ENCODE measurements around the gene KCNMA1. TPM values are rescaled to one million over a fixed set of nuclear protein-coding genes. Genes with fewer than 3 reads are reported as not detected.
A peak's percentile ranks its signal among the peaks of the same experiment; 100 is the strongest.
"Not testable (repeated sequence)": the region's sequence is repeated elsewhere in the genome, so short reads cannot be mapped to it uniquely, and the experiment has no call there.

Gene KCNMA1
- total RNA-seq, 1 donor: 77.8 TPM

- H3K4me2 ChIP-seq (ENCODE audit: insufficient read depth, low read length): no peak overlapping the region
Measured at GRCh38 chr10:77388571-77389100, 249.0 kb downstream of the KCNMA1 start.

GRCh38 chr10:77387701-77388100 lies 249.9 kb downstream of the KCNMA1 start:
- H2AFZ ChIP-seq (ENCODE audit: low read length); H3K9me3 ChIP-seq (ENCODE audit: low read depth, low read length); H3K4me3 ChIP-seq (ENCODE audit: insufficient read depth, low read length); DNase-seq (ENCODE audit: insufficient read length, low spot score, missing footprints); H4K20me1 ChIP-seq (ENCODE audit: insufficient read depth, low read length); H3K27me3 ChIP-seq (ENCODE audit: insufficient read depth, low read length); H3K4me2 ChIP-seq (ENCODE audit: insufficient read depth, low read length); H3K36me3 ChIP-seq (ENCODE audit: insufficient read depth, low read length): not testable (repeated sequence)
- peaks cover 13% of the 10 kb centered on the region for H3K79me2 ChIP-seq (ENCODE audit: insufficient read depth, low read length)
- peaks cover 51% of the 10 kb centered on the region for H3K4me1 ChIP-seq (ENCODE audit: insufficient read depth, low read length)
- H3K27ac ChIP-seq (ENCODE audit: low read depth, low read length): peak overlapping the region; percentile 74

More at GRCh38 chr10:77388571-77389100, 249.0 kb downstream of the KCNMA1 start:
- Histone ChIP-seq H4K20me1 (ENCODE audit: insufficient read depth, low read length) (no peaks in the 10 kb centered on the region), H3K4me3 (ENCODE audit: insufficient read depth, low read length) (no peak overlapping the region), H3K79me2 (ENCODE audit: insufficient read depth, low read length) (peaks cover 13% of the 10 kb centered on the region), H3K36me3 (ENCODE audit: insufficient read depth, low read length) (no peaks in the 10 kb centered on the region), H3K27ac (ENCODE audit: low read depth, low read length) (no peak overlapping the region), H3K27me3 (ENCODE audit: insufficient read depth, low read length) (no peaks in the 10 kb centered on the region), H3K9me3 (ENCODE audit: low read depth, low read length) (no peaks in the 10 kb centered on the region), H2AFZ (ENCODE audit: low read length) (no peak overlapping the region), H3K4me1 (ENCODE audit: insufficient read depth, low read length) (peaks cover 56% of the 10 kb centered on the region)
- TF ChIP-seq CTCF (IDR thresholded peaks at IDR 0.05; ENCODE audit: extremely low read depth, low read depth, low read length): no peak
- no peak for DNase-seq (ENCODE audit: insufficient read length, low spot score, missing footprints)

- Histone ChIP-seq H3K4me2 (ENCODE audit: insufficient read depth, low read length) (peak overlapping the region; percentile 61), H3K9me3 (ENCODE audit: low read depth, low read length) (no peaks in the 10 kb centered on the region), H3K4me1 (ENCODE audit: insufficient read depth, low read length) (peaks cover 46% of the 10 kb centered on the region), H3K27me3 (ENCODE audit: insufficient read depth, low read length) (no peaks in the 10 kb centered on the region), H3K27ac (ENCODE audit: low read depth, low read length) (peak overlapping the region; percentile 74), H3K79me2 (ENCODE audit: insufficient read depth, low read length) (peaks cover 13% of the 10 kb centered on the region), H3K36me3 (ENCODE audit: insufficient read depth, low read length) (no peaks in the 10 kb centered on the region), H3K4me3 (ENCODE audit: insufficient read depth, low read length) (peak overlapping the region; percentile 2), H4K20me1 (ENCODE audit: insufficient read depth, low read length) (no peaks in the 10 kb centered on the region), H2AFZ (ENCODE audit: low read length) (peak overlapping the region; percentile 49)
- no peak for DNase-seq (ENCODE audit: insufficient read length, low spot score, missing footprints)
- no peak for TF ChIP-seq CTCF (IDR thresholded peaks at IDR 0.05; ENCODE audit: extremely low read depth, low read depth, low read length)
Measured at GRCh38 chr10:77387247-77387646, 250.4 kb downstream of the KCNMA1 start.

GRCh38 chr10:77386838-77387237 lies 250.8 kb downstream of the KCNMA1 start:
- peak overlapping the region; percentile 74 for H3K27ac ChIP-seq (ENCODE audit: low read depth, low read length)
- no peaks in the 10 kb centered on the region for H3K27me3 ChIP-seq (ENCODE audit: insufficient read depth, low read length)
- peaks cover 45% of the 10 kb centered on the region for H3K4me1 ChIP-seq (ENCODE audit: insufficient read depth, low read length)
- no peak for TF ChIP-seq CTCF (IDR thresholded peaks at IDR 0.05; ENCODE audit: extremely low read depth, low read depth, low read length)
- DNase-seq (ENCODE audit: insufficient read length, low spot score, missing footprints): peak; percentile 90
- H3K9me3 ChIP-seq (ENCODE audit: low read depth, low read length): no peaks in the 10 kb centered on the region
- peaks cover 13% of the 10 kb centered on the region for H3K79me2 ChIP-seq (ENCODE audit: insufficient read depth, low read length)
- peak overlapping the region; percentile 2 for H3K4me3 ChIP-seq (ENCODE audit: insufficient read depth, low read length)
- H4K20me1 ChIP-seq (ENCODE audit: insufficient read depth, low read length): no peaks in the 10 kb centered on the region
- peak overlapping the region; percentile 49 for H2AFZ ChIP-seq (ENCODE audit: low read length)
- peak overlapping the region; percentile 61 for H3K4me2 ChIP-seq (ENCODE audit: insufficient read depth, low read length)
- no peaks in the 10 kb centered on the region for H3K36me3 ChIP-seq (ENCODE audit: insufficient read depth, low read length)

Data from osteoblast (primary cell).